MCF 10A (cell line): ENCODE measurements around the gene MPC2. TPM values are rescaled to one million over a fixed set of nuclear protein-coding genes. Genes with fewer than 3 reads are reported as not detected.

Experiments
- BruUV-seq: library from RNA; stranded (reverse); fragments of 400-500 nt; replicated peaks from 2 replicates; lab custom pipeline; 2021; lab: Mats Ljungman, UMichigan
- CTCF ChIA-PET: fragments of 300-600 bp; sonication (Branson Sonifier 250); formaldehyde crosslinking; extraction: SDS; loops from one replicate; lab custom pipeline; 2021; ENCODE audit warnings: antibody characterized with exemption, inconsistent platforms; lab: Yijun Ruan, JAX
- POLR2A ChIA-PET: fragments of 300-600, 350-650 bp; sonication (Branson Sonifier 250); formaldehyde crosslinking; extraction: SDS; loops from one replicate; lab custom pipeline; 2020; ENCODE audit warnings: antibody characterized with exemption, inconsistent platforms; lab: Yijun Ruan, JAX
- DNase-seq: peaks from one replicate; pipeline ENCODE4 v3.0.0-alpha.2; 2018; ENCODE audit not compliant: unreplicated experiment
- H3K27ac Mint-ChIP-seq: one replicate; pipeline ENCODE4 v1.8.0; 2022; ENCODE audit warnings: mild to moderate bottlenecking, low read depth, mixed read lengths; ENCODE audit not compliant: unreplicated experiment
- H3K27me3 Mint-ChIP-seq: one replicate; pipeline ENCODE4 v1.8.0; 2022; ENCODE audit warnings: mixed read lengths; ENCODE audit not compliant: insufficient read depth, unreplicated experiment
- H3K36me3 Mint-ChIP-seq: one replicate; pipeline ENCODE4 v1.8.0; 2022; ENCODE audit warnings: mild to moderate bottlenecking, moderate library complexity, mixed read lengths; ENCODE audit not compliant: insufficient read depth, unreplicated experiment
- H3K4me1 Mint-ChIP-seq: one replicate; pipeline ENCODE4 v1.8.0; 2022; ENCODE audit warnings: mixed read lengths; ENCODE audit not compliant: insufficient read depth, unreplicated experiment
- H3K4me3 Mint-ChIP-seq: one replicate; pipeline ENCODE4 v1.8.0; 2022; ENCODE audit warnings: mild to moderate bottlenecking, moderate library complexity, mixed read lengths; ENCODE audit not compliant: unreplicated experiment
- H3K9me3 Mint-ChIP-seq: one replicate; pipeline ENCODE4 v1.8.0; 2022; ENCODE audit warnings: mixed read lengths; ENCODE audit not compliant: unreplicated experiment
- CTCF ChIP-seq: fragments of 200-600 bp; IDR thresholded peaks from one replicate; pipeline ENCODE4 v1.8.0; 2022; ENCODE audit warnings: antibody characterized with exemption, mild to moderate bottlenecking; ENCODE audit not compliant: unreplicated experiment
- intact Hi-C: fragments of 100-400 bp; cut with micrococcal nuclease; formaldehyde crosslinking; loops from 2 replicates; pipeline ENCODE4 v1.14.1; 2022
- total RNA-seq: library from RNA; stranded (reverse); gene quantifications from 2 replicates; pipeline ENCODE4 v1.2.3, GENCODE V29; 2022

The MPC2 gene
- total RNA-seq, 1 experiment from 2014 or later, result 108 TPM

- Mint-ChIP-seq H3K9me3 (peaks cover 8% of the 10 kb centered on the region), H3K27me3 (no peaks in the 10 kb centered on the region), H3K27ac (peak overlapping the region; percentile 42), H3K4me3 (no peak overlapping the region), H3K4me1 (peaks cover 22% of the 10 kb centered on the region), H3K36me3 (peaks cover 58% of the 10 kb centered on the region)
- no TSS peak for BruUV-seq
- TF ChIP-seq CTCF, result no peak
- intact Hi-C loops, result no loop called here
- ChIA-PET POLR2A (interaction anchor here (0.6 to 2.2 kb wide), 6 partner anchors 8 to 160 kb away, joined by 3 to 7 read pairs (median 4); partner anchors contain the start of genes DCAF6 and MPC2), CTCF (interaction anchor here (0.6 kb wide), 3 partner anchors 137 to 1037 kb away, joined by 3 to 4 read pairs (median 3); no protein-coding TSS in a partner anchor)
- DNase-seq, result no peak
These were observed 19.0 kb upstream of the MPC2 start for GRCh38 chr1:167955915-167956314.

- no peak overlapping the region for H3K27ac Mint-ChIP-seq
- no peak overlapping the region for H3K4me3 Mint-ChIP-seq
- peaks cover 41% of the 10 kb centered on the region for H3K4me1 Mint-ChIP-seq
- no peak for DNase-seq
- POLR2A ChIA-PET, result interaction anchor here (0.8 to 2.9 kb wide), 3 partner anchors 12 to 20 kb away, joined by 3 to 21 read pairs (median 19); partner anchors contain the start of genes DCAF6 and MPC2
- intact Hi-C loops, result no loop called here
- no peaks in the 10 kb centered on the region for H3K27me3 Mint-ChIP-seq
- TF ChIP-seq CTCF, result no peak
- peaks cover 50% of the 10 kb centered on the region for H3K36me3 Mint-ChIP-seq
- H3K9me3 Mint-ChIP-seq, result peaks cover 8% of the 10 kb centered on the region
- BruUV-seq, result no TSS peak
- CTCF ChIA-PET, result no interaction called here
These were observed 13.7 kb upstream of the MPC2 start for GRCh38 chr1:167950569-167950968.

DNA sequence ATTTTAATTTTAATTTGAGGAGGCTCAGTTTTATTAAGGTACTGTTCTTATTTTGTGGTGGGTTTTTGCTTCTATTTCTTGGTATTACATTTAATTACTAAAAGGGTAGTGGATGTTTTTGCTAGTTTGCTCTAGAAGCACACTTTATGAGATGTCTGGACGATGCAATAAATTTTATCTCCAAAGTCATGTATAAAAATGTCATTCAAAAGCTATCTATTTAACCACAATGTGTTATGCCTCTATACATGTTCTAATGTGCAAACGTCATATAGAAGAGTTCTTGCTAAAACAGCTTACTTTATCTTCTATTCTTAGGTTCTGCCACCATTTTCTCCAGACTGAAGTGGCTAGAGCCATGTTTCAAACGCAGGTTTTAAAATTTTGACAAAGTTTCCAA lies 12.9 kb upstream of the MPC2 start:
- peaks cover 41% of the 10 kb centered on the region for H3K4me1 Mint-ChIP-seq
- ChIA-PET CTCF (interaction anchor here (0.6 to 1.4 kb wide), 2 partner anchors 134 to 373 kb away, joined by 3 to 4 read pairs; no protein-coding TSS in a partner anchor), POLR2A (interaction anchor here (2.8 to 2.9 kb wide), 2 partner anchors 11 to 14 kb away, joined by 19 to 21 read pairs; partner anchors contain the start of genes DCAF6 and MPC2)
- H3K27ac Mint-ChIP-seq, result no peak overlapping the region
- no peak overlapping the region for H3K4me3 Mint-ChIP-seq
- peaks cover 8% of the 10 kb centered on the region for H3K9me3 Mint-ChIP-seq
- intact Hi-C loops, result no loop called here
- no peak for DNase-seq
- TF ChIP-seq CTCF, result no peak
- peaks cover 43% of the 10 kb centered on the region for H3K36me3 Mint-ChIP-seq
- no peaks in the 10 kb centered on the region for H3K27me3 Mint-ChIP-seq
- BruUV-seq, result no TSS peak

DNA sequence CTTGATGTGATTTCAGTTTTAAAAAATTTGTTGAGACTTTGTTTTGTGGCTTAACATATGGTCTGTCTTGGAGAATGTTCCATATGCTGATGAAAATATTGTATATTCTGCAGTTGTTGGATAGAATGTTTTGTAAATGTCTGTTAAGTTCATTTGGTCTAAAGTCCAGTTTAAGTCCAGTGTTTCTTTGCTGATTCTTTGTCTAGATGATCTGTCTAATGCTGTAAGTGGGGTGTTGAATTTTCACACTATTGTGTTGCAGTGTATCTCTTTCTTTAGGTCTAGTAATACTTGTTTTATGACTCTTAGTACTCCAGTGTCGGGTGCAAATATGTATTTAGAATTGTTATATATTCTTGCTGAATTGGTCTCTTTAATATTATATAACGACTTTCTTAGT lies 10.9 kb upstream of the MPC2 start:
- peaks cover 46% of the 10 kb centered on the region for H3K4me1 Mint-ChIP-seq
- H3K36me3 Mint-ChIP-seq, result peaks cover 34% of the 10 kb centered on the region
- TF ChIP-seq CTCF, result no peak
- H3K27me3 Mint-ChIP-seq, result no peaks in the 10 kb centered on the region
- H3K9me3 Mint-ChIP-seq, result peaks cover 7% of the 10 kb centered on the region
- no peak for DNase-seq
- H3K4me3 Mint-ChIP-seq, result no peak overlapping the region
- H3K27ac Mint-ChIP-seq, result no peak overlapping the region
- BruUV-seq, result no TSS peak
- POLR2A ChIA-PET, result interaction anchor here (0.9 to 2.9 kb wide), 3 partner anchors 9 to 12 kb away, joined by 6 to 21 read pairs (median 19); partner anchors contain the start of genes DCAF6 and MPC2
- intact Hi-C loops, result no loop called here
- CTCF ChIA-PET, result no interaction called here
